HEK293 (cell line): ENCODE measurements around the gene SLC19A1.

ENCODE experiments used
- CTCF ChIA-PET: fragments of 350-600 bp; formaldehyde crosslinking; extraction: SDS; loops from one replicate; lab custom pipeline; 2021; ENCODE audit warnings: antibody characterized with exemption; lab: Yijun Ruan, JAX
- POLR2A ChIA-PET: fragments of 300-600 bp; formaldehyde crosslinking; extraction: SDS; loops from one replicate; lab custom pipeline; 2020; ENCODE audit warnings: antibody characterized with exemption, inconsistent platforms; lab: Yijun Ruan, JAX
- H3K27ac ChIP-seq: fragments of 200-500 bp; sonication (Bioruptor generic); 2 replicates; pipeline ENCODE4 v1.5.1; 2014; ENCODE audit warnings: low read depth, low read length, control low read depth, inconsistent platforms; ENCODE audit errors: extremely low read depth
- H3K36me3 ChIP-seq, 2 experiments: fragments of 200-500 bp in 1 of 2; sonication (Bioruptor generic) in 1 of 2; 1 replicate in 1 of 2; 2 replicates in 1 of 2; pipeline ENCODE4 v1.5.1; 2014 to 2017; ENCODE audit warnings: inconsistent platforms in 2 of 2, low read length in 2 of 2; ENCODE audit not compliant: control insufficient read depth in 2 of 2, insufficient read depth in 1 of 2
- H3K4me1 ChIP-seq: fragments of 200-500 bp; sonication (Bioruptor generic); 2 replicates; pipeline ENCODE4 v1.5.1; 2014; ENCODE audit warnings: mild to moderate bottlenecking, low read length, inconsistent platforms; ENCODE audit not compliant: control insufficient read depth, insufficient read depth
- H3K4me3 ChIP-seq: 2 replicates; pipeline ENCODE4 v1.5.1; 2011; ENCODE audit warnings: low read depth, mild to moderate bottlenecking, control low read depth, low read length, moderate library complexity
- H3K9me3 ChIP-seq: fragments of 200-500 bp; sonication (Bioruptor generic); 2 replicates; pipeline ENCODE4 v1.5.1; 2014; ENCODE audit warnings: low read depth, low read length, inconsistent platforms; ENCODE audit not compliant: control insufficient read depth, insufficient read depth
- ATF2 ChIP-seq: fragments of 450-650 bp; formaldehyde crosslinking; IDR thresholded peaks from 2 replicates; pipeline ENCODE4 v1.5.1; 2016; ENCODE audit warnings: missing biosample characterization, missing genetic modification characterization, low read depth
- ZNF132 ChIP-seq: fragments of 450-650 bp; formaldehyde crosslinking; IDR thresholded peaks from 2 replicates; pipeline ENCODE4 v1.5.1; 2017; ENCODE audit warnings: missing biosample characterization, missing genetic modification characterization, borderline replicate concordance
- ZNF18 ChIP-seq: fragments of 450-650 bp; formaldehyde crosslinking; IDR thresholded peaks from 2 replicates; pipeline ENCODE4 v1.5.1; 2016; ENCODE audit warnings: missing biosample characterization, missing genetic modification characterization
- ZNF19 ChIP-seq: fragments of 450-650 bp; formaldehyde crosslinking; IDR thresholded peaks from 2 replicates; pipeline ENCODE4; 2016; ENCODE audit warnings: missing biosample characterization, missing genetic modification characterization, low read depth
- ZNF2 ChIP-seq: fragments of 450-650 bp; formaldehyde crosslinking; IDR thresholded peaks from 2 replicates; pipeline ENCODE4 v1.5.1; 2016; ENCODE audit warnings: missing biosample characterization, missing genetic modification characterization
- ZNF24 ChIP-seq: fragments of 450-650 bp; formaldehyde crosslinking; IDR thresholded peaks from 2 replicates; pipeline ENCODE4 v1.5.1; 2016; ENCODE audit warnings: missing biosample characterization, missing genetic modification characterization
- ZNF311 ChIP-seq: fragments of 450-650 bp; formaldehyde crosslinking; IDR thresholded peaks from 2 replicates; pipeline ENCODE4 v1.5.1; 2017; ENCODE audit warnings: missing biosample characterization, missing genetic modification characterization, borderline replicate concordance
- ZNF366 ChIP-seq: fragments of 450-650 bp; formaldehyde crosslinking; conservative IDR thresholded peaks from 2 replicates; pipeline ENCODE4 v1.5.1; 2016; ENCODE audit warnings: missing biosample characterization, missing genetic modification characterization
- ZNF404 ChIP-seq: fragments of 450-650 bp; formaldehyde crosslinking; IDR thresholded peaks from 2 replicates; pipeline ENCODE4 v1.5.1; 2017; ENCODE audit warnings: missing biosample characterization, missing genetic modification characterization
- ZNF610 ChIP-seq: fragments of 450-650 bp; formaldehyde crosslinking; IDR thresholded peaks from 2 replicates; pipeline ENCODE4 v1.5.1; 2016; ENCODE audit warnings: missing biosample characterization, missing genetic modification characterization, borderline replicate concordance
- ZNF664 ChIP-seq: fragments of 450-650 bp; formaldehyde crosslinking; IDR thresholded peaks from 2 replicates; pipeline ENCODE4 v1.5.1; 2016; ENCODE audit warnings: missing biosample characterization, missing genetic modification characterization
- ZNF692 ChIP-seq: fragments of 450-650 bp; formaldehyde crosslinking; IDR thresholded peaks from 2 replicates; pipeline ENCODE4 v1.5.1; 2016; ENCODE audit warnings: missing biosample characterization, missing genetic modification characterization
- ZSCAN4 ChIP-seq: fragments of 450-650 bp; formaldehyde crosslinking; IDR thresholded peaks from 2 replicates; pipeline ENCODE4 v1.5.1; 2017; ENCODE audit warnings: missing biosample characterization, missing genetic modification characterization
- TF ChIP-seq, protein P1 (sequence below): fragments of 450-650 bp; formaldehyde crosslinking; IDR thresholded peaks from 2 replicates; pipeline ENCODE4 v1.5.1; 2017; ENCODE audit warnings: missing biosample characterization, missing genetic modification characterization
- TF ChIP-seq, protein P2 (sequence below): fragments of 450-650 bp; formaldehyde crosslinking; IDR thresholded peaks from 2 replicates; pipeline ENCODE4 v1.5.1; 2016; ENCODE audit warnings: missing biosample characterization, missing genetic modification characterization
- TF ChIP-seq, protein P3 (sequence below): fragments of 450-650 bp; formaldehyde crosslinking; IDR thresholded peaks from 2 replicates; pipeline ENCODE4 v1.5.1; 2016; ENCODE audit warnings: missing biosample characterization, missing genetic modification characterization
- TF ChIP-seq, protein P4 (sequence below): fragments of 450-650 bp; formaldehyde crosslinking; IDR thresholded peaks from 2 replicates; pipeline ENCODE4 v1.5.1; 2016; ENCODE audit warnings: missing biosample characterization, missing genetic modification characterization

SLC19A1 gene

DNA sequence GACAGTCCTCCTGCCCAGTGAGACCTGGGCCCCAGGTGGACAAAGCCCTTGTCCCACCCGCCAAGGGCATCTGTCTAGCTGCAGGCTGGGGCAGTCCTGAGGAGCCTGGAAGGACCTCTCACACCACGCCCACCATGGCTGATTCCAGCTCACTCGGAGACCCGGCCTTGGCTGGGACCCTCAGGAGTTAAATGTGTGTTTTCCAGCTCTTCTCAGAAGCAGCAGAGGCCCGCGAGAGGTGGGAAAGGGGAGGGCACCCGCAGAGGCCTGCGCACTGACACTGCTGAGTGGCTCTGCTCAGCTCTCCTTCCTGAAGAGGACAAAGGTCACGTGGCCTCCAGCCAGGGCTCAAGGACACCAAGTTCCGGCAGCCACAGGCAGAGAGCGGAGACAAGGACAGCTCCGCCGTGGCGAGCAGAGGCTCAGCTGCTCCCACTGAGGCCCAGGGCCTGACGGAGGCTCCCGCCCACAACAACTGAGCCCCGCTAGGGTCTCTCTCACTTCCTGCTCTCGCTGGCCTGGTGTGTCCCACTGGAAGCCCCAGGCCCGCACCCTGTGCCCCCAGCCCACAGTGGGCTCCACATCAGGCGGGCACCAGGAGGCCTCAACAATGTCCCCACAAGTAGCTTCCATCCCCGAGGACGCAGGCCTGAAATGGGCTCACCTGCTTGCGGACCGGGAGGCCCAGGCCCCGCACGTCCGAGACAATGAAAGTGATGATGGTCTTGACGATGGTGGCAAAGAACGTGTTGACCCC lies 16.9 kb downstream of the SLC19A1 start:
- TF ChIP-seq ZNF610 = no peak
- no peak for TF ChIP-seq ZNF366 (tag by site-specific recombination)
- TF ChIP-seq ZNF24 = no peak
- no peak for TF ChIP-seq ZNF19 (tag by site-specific recombination)
- TF ChIP-seq ZNF132 (tag by site-specific recombination) = no peak
- TF ChIP-seq, protein P1, sequence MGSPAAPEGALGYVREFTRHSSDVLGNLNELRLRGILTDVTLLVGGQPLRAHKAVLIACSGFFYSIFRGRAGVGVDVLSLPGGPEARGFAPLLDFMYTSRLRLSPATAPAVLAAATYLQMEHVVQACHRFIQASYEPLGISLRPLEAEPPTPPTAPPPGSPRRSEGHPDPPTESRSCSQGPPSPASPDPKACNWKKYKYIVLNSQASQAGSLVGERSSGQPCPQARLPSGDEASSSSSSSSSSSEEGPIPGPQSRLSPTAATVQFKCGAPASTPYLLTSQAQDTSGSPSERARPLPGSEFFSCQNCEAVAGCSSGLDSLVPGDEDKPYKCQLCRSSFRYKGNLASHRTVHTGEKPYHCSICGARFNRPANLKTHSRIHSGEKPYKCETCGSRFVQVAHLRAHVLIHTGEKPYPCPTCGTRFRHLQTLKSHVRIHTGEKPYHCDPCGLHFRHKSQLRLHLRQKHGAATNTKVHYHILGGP = no peak
- TF ChIP-seq ZSCAN4 = no peak
- TF ChIP-seq ZNF404 (tag by site-specific recombination) = no peak
- TF ChIP-seq, protein P2, sequence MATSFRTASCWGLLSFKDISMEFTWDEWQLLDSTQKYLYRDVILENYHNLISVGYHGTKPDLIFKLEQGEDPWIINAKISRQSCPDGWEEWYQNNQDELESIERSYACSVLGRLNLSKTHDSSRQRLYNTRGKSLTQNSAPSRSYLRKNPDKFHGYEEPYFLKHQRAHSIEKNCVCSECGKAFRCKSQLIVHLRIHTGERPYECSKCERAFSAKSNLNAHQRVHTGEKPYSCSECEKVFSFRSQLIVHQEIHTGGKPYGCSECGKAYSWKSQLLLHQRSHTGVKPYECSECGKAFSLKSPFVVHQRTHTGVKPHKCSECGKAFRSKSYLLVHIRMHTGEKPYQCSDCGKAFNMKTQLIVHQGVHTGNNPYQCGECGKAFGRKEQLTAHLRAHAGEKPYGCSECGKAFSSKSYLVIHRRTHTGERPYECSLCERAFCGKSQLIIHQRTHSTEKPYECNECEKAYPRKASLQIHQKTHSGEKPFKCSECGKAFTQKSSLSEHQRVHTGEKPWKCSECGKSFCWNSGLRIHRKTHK (tag by site-specific recombination) = no peak
- no peak for TF ChIP-seq ZNF311
- no peak for TF ChIP-seq ZNF664 (tag by site-specific recombination)
- H3K36me3 ChIP-seq = peaks cover 31 to 82% of the 10 kb centered on the region in 2 experiments
- no peak overlapping the region for H3K27ac ChIP-seq
- no peak overlapping the region for H3K4me3 ChIP-seq
- ChIA-PET CTCF (interaction anchor here (0.6 kb wide), 1 partner anchor 50 kb away, joined by 3 read pairs; no protein-coding TSS in a partner anchor), POLR2A (no interaction called here)
- H3K4me1 ChIP-seq = no peaks in the 10 kb centered on the region
- no peaks in the 10 kb centered on the region for H3K9me3 ChIP-seq

DNA sequence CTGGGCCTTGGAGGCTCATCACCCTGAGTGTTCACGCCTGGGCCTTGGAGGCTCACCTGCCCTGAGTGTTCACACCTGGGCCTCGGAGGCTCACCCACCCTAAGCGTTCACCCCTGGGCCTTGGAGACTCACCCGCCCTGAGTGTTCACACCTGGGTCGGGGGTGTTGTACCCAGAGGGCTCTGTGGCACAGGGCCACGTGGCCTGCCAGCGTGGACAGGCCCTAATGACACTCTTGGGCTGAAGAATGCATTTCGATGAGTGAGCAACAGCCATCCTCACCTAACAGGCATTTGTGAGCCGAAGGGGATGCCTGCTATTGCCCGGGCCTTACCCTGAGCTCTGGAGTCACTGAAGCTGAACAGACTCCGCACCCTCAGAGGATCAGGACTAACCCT lies 17.5 kb downstream of the SLC19A1 start:
- Histone ChIP-seq H3K36me3 (peaks cover 32 to 79% of the 10 kb centered on the region in 2 experiments), H3K27ac (no peak overlapping the region), H3K4me3 (no peak overlapping the region), H3K9me3 (no peaks in the 10 kb centered on the region), H3K4me1 (no peaks in the 10 kb centered on the region)
- CTCF ChIA-PET = interaction anchor here (0.6 kb wide), 1 partner anchor 49 kb away, joined by 3 read pairs; no protein-coding TSS in a partner anchor
- POLR2A ChIA-PET = no interaction called here
- TF ChIP-seq, protein P3, sequence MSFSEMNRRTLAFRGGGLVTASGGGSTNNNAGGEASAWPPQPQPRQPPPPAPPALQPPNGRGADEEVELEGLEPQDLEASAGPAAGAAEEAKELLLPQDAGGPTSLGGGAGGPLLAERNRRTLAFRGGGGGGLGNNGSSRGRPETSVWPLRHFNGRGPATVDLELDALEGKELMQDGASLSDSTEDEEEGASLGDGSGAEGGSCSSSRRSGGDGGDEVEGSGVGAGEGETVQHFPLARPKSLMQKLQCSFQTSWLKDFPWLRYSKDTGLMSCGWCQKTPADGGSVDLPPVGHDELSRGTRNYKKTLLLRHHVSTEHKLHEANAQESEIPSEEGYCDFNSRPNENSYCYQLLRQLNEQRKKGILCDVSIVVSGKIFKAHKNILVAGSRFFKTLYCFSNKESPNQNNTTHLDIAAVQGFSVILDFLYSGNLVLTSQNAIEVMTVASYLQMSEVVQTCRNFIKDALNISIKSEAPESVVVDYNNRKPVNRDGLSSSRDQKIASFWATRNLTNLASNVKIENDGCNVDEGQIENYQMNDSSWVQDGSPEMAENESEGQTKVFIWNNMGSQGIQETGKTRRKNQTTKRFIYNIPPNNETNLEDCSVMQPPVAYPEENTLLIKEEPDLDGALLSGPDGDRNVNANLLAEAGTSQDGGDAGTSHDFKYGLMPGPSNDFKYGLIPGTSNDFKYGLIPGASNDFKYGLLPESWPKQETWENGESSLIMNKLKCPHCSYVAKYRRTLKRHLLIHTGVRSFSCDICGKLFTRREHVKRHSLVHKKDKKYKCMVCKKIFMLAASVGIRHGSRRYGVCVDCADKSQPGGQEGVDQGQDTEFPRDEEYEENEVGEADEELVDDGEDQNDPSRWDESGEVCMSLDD (tag by site-specific recombination) = no peak
- TF ChIP-seq, protein P4, sequence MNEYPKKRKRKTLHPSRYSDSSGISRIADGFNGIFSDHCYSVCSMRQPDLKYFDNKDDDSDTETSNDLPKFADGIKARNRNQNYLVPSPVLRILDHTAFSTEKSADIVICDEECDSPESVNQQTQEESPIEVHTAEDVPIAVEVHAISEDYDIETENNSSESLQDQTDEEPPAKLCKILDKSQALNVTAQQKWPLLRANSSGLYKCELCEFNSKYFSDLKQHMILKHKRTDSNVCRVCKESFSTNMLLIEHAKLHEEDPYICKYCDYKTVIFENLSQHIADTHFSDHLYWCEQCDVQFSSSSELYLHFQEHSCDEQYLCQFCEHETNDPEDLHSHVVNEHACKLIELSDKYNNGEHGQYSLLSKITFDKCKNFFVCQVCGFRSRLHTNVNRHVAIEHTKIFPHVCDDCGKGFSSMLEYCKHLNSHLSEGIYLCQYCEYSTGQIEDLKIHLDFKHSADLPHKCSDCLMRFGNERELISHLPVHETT (tag by site-specific recombination) = no peak
- TF ChIP-seq ATF2 (tag by site-specific recombination) (no peak), ZNF692 (tag by site-specific recombination) (no peak), ZNF18 (tag by site-specific recombination) (peak; percentile 44; the same call in 1 of the 2 replicates), ZNF2 (no peak)
